ENCODE data around the gene KCTD11. TPM values are rescaled to one million over a fixed set of nuclear protein-coding genes. Genes with fewer than 3 reads are reported as not detected.

The KCTD11 gene
- polyA plus RNA-seq, 3 donors, result 3.4 to 5.6 (median 3.6) TPM

- Mint-ChIP-seq H3K9me3 (peaks cover 4 to 11% (median 6%) of the 10 kb centered on the region in 7 donors), H3K27me3 (ENCODE audit: low read depth in 3 of 3) (peaks cover 13 to 30% (median 21%) of the 10 kb centered on the region in 3 donors), H3K4me1 (no peaks in the 10 kb centered on the region), H3K4me3 (no peak overlapping the region), H3K36me3 (no peaks in the 10 kb centered on the region), H3K27ac (peak overlapping the region in 1 of 7 donors; percentile 54)
- peaks cover 0 to 4% of the 10 kb centered on the region in 2 donors for H3K27me3 ChIP-seq (ENCODE audit: control insufficient read depth in 2 of 2, insufficient read depth in 2 of 2, low read length in 2 of 2)
- no peak overlapping the region for H3K4me2 ChIP-seq (replicated peaks; ENCODE audit: extremely low read depth, low read length, poor library complexity, severe bottlenecking)
- DNase-seq, result no peak
- no peaks in the 10 kb centered on the region for H3K9me3 ChIP-seq (replicated peaks in 1 of 2; ENCODE audit: control insufficient read depth in 1 of 2, insufficient read depth in 1 of 2, low read length in 2 of 2)
- no peak overlapping the region for H3K27ac ChIP-seq (ENCODE audit: low read depth in 1 of 2, low read length in 2 of 2)
- H4K20me1 ChIP-seq (ENCODE audit: insufficient read depth, low read length), result no peaks in the 10 kb centered on the region
- H3K4me1 ChIP-seq (ENCODE audit: control insufficient read depth in 1 of 2, insufficient read depth in 2 of 2, low read length in 2 of 2), result no peaks in the 10 kb centered on the region
- intact Hi-C loops (cut with micrococcal nuclease), result no loop called here
- H3K4me3 ChIP-seq (replicated peaks in 1 of 3; ENCODE audit: low read depth in 2 of 3, low read length in 3 of 3), result no peak overlapping the region
- no peak for TF ChIP-seq CTCF (IDR thresholded peaks at IDR 0.05)
- H3K36me3 ChIP-seq (replicated peaks in 1 of 2; ENCODE audit: control insufficient read depth in 1 of 2, insufficient read depth in 2 of 2, low read length in 2 of 2), result no peaks in the 10 kb centered on the region
- no peaks in the 10 kb centered on the region for H3K79me2 ChIP-seq (ENCODE audit: insufficient read depth, low read length)
- H3K9ac ChIP-seq (ENCODE audit: insufficient read depth, low read length, poor library complexity, severe bottlenecking), result no peak overlapping the region
- no peak overlapping the region for H2AFZ ChIP-seq (ENCODE audit: insufficient read depth, low read depth, low read length, poor library complexity, severe bottlenecking)
- 94% methylated on average over 2 of the region's 2 CpGs for WGBS (ENCODE audit: insufficient coverage)
Observed at GRCh38 chr17:7374353-7374752, 22.4 kb downstream of the KCTD11 start.

- Mint-ChIP-seq H3K27me3 (ENCODE audit: low read depth in 3 of 3) (peaks cover 46 to 67% (median 54%) of the 10 kb centered on the region in 3 donors), H3K4me3 (no peak overlapping the region), H3K9me3 (peaks cover 7 to 21% (median 15%) of the 10 kb centered on the region in 7 donors), H3K27ac (no peak overlapping the region), H3K36me3 (peaks cover 2 to 7% of the 10 kb centered on the region in 2 donors), H3K4me1 (peaks cover 12% of the 10 kb centered on the region)
- Histone ChIP-seq H3K4me2 (replicated peaks; ENCODE audit: extremely low read depth, low read length, poor library complexity, severe bottlenecking) (no peak overlapping the region), H3K4me1 (ENCODE audit: control insufficient read depth in 1 of 2, insufficient read depth in 2 of 2, low read length in 2 of 2) (peaks cover 11 to 18% of the 10 kb centered on the region in 2 donors), H3K9me3 (replicated peaks in 1 of 2; ENCODE audit: control insufficient read depth in 1 of 2, insufficient read depth in 1 of 2, low read length in 2 of 2) (no peaks in the 10 kb centered on the region), H2AFZ (ENCODE audit: insufficient read depth, low read depth, low read length, poor library complexity, severe bottlenecking) (no peak overlapping the region), H3K27ac (ENCODE audit: low read depth in 1 of 2, low read length in 2 of 2) (no peak overlapping the region), H3K79me2 (ENCODE audit: insufficient read depth, low read length) (no peaks in the 10 kb centered on the region), H3K9ac (ENCODE audit: insufficient read depth, low read length, poor library complexity, severe bottlenecking) (no peak overlapping the region), H3K4me3 (replicated peaks in 1 of 3; ENCODE audit: low read depth in 2 of 3, low read length in 3 of 3) (no peak overlapping the region), H4K20me1 (ENCODE audit: insufficient read depth, low read length) (no peaks in the 10 kb centered on the region), H3K36me3 (replicated peaks in 1 of 2; ENCODE audit: control insufficient read depth in 1 of 2, insufficient read depth in 2 of 2, low read length in 2 of 2) (no peaks in the 10 kb centered on the region), H3K27me3 (ENCODE audit: control insufficient read depth in 2 of 2, insufficient read depth in 2 of 2, low read length in 2 of 2) (peaks cover 34 to 49% of the 10 kb centered on the region in 2 donors)
- WGBS (ENCODE audit: insufficient coverage), result no CpG with 5 or more reads among the region's 3 CpGs
- intact Hi-C loops (cut with micrococcal nuclease), result no loop called here
- TF ChIP-seq CTCF (IDR thresholded peaks at IDR 0.05), result no peak
- DNase-seq, result no peak
Observed at GRCh38 chr17:7379134-7379533, 27.2 kb downstream of the KCTD11 start.
